HepG2 (cell line): Measurements from ENCODE around the gene NECAP2. TPM values are rescaled to one million over a fixed set of nuclear protein-coding genes. Genes with fewer than 3 reads are reported as not detected.

Source experiments
- ATAC-seq: fragments of 200-7000 bp; cut with Tn5 transposase; 3 replicates; pipeline ENCODE4 v1.9.1; 2020; ENCODE audit warnings: mild to moderate bottlenecking, moderate library complexity
- BruUV-seq: library from RNA; stranded (reverse); fragments of 400-500 nt; replicated peaks from 2 replicates; lab custom pipeline; 2021; lab: Mats Ljungman, UMichigan
- CTCF ChIA-PET: fragments of 300-600 bp; formaldehyde crosslinking; extraction: SDS; loops from one replicate; lab custom pipeline; 2021; ENCODE audit warnings: low total read pairs, inconsistent platforms, low intra/inter-chr PET ratio; lab: Yijun Ruan, JAX
- POLR2A ChIA-PET: fragments of 350-600 bp; sonication (Branson Sonifier 250); formaldehyde crosslinking; loops from one replicate; lab custom pipeline; 2020; ENCODE audit warnings: antibody characterized with exemption, inconsistent platforms; lab: Yijun Ruan, JAX
- DNase-seq: peaks from one replicate; pipeline ENCODE4 v3.0.0-alpha.2; 2015; ENCODE audit warnings: low spot score
- FAIRE-seq: peaks from 3 replicates; lab custom pipeline; 2011; peaks lifted over from hg19 to GRCh38; lab: Jason Lieb, UNC
- H2AFZ ChIP-seq: one replicate; pipeline ENCODE4 v1.6.1; 2011; ENCODE audit warnings: low read length, inconsistent platforms
- H3K27ac ChIP-seq: fragments of 300-600 bp; 3 replicates; pipeline ENCODE4 v1.8.0; 2011; ENCODE audit warnings: mixed run types, mild to moderate bottlenecking, mixed read lengths, low read length, inconsistent platforms; ENCODE audit not compliant: insufficient read depth; ENCODE audit errors: extremely low read length
- H3K27me3 ChIP-seq, 2 experiments: fragments of 200-600 bp in 1 of 2; 2 replicates in 1 of 2; 3 replicates in 1 of 2; pipeline versions ENCODE4 v1.6.0 to v1.8.0; 2011; ENCODE audit warnings: low read length in 2 of 2, mild to moderate bottlenecking in 2 of 2, moderate library complexity in 2 of 2, inconsistent platforms in 1 of 2; ENCODE audit not compliant: insufficient read depth in 2 of 2, control insufficient read depth in 1 of 2
- H3K36me3 ChIP-seq, 2 experiments: fragments of 200-600 bp in 1 of 2; replicated peaks in 1 of 2; 2 replicates in 1 of 2; 3 replicates in 1 of 2; pipeline versions ENCODE4 v1.5.1 to v1.8.0; 2011; ENCODE audit warnings: low read length in 2 of 2, inconsistent platforms in 1 of 2; ENCODE audit not compliant: insufficient read depth in 2 of 2, control insufficient read depth in 1 of 2
- H3K4me1 ChIP-seq: 2 replicates; pipeline ENCODE4 v1.5.1; 2012; ENCODE audit warnings: low read length, inconsistent platforms; ENCODE audit not compliant: insufficient read depth
- H3K4me2 ChIP-seq: 2 replicates; pipeline ENCODE4 v1.6.0; 2011; ENCODE audit warnings: low read depth, low read length, inconsistent platforms
- H3K4me3 ChIP-seq, 3 experiments: fragments of 200-600 bp in 1 of 3; sonication (generic), shearing (Covaris generic) in 1 of 3; replicated peaks in 1 of 3; 2 replicates each; pipeline ENCODE4 v1.5.1; 2011 to 2016; ENCODE audit warnings: low read length in 3 of 3, inconsistent platforms in 2 of 3, low read depth in 2 of 3, mild to moderate bottlenecking in 2 of 3, control low read depth in 1 of 3, mixed read lengths in 1 of 3; ENCODE audit not compliant: insufficient read depth in 1 of 3
- H3K79me2 ChIP-seq: one replicate; pipeline ENCODE4 v1.6.1; 2011; ENCODE audit warnings: low read length, inconsistent platforms; ENCODE audit not compliant: insufficient read depth
- H3K9ac ChIP-seq: 2 replicates; pipeline ENCODE4 v1.6.0; 2011; ENCODE audit warnings: mild to moderate bottlenecking, low read depth, low read length, inconsistent platforms; ENCODE audit not compliant: insufficient read depth
- H3K9me3 ChIP-seq: 2 replicates; pipeline ENCODE4 v1.5.1; 2012; ENCODE audit warnings: mild to moderate bottlenecking, low read length
- H4K20me1 ChIP-seq: 2 replicates; pipeline ENCODE4 v1.6.0; 2011; ENCODE audit warnings: inconsistent platforms, mild to moderate bottlenecking, low read length, moderate library complexity; ENCODE audit not compliant: insufficient read depth
- CAMTA2 ChIP-seq: sonication (generic); formaldehyde crosslinking; IDR thresholded peaks from 2 replicates; pipeline ENCODE4 v1.4.0; 2020; ENCODE audit warnings: mild to moderate bottlenecking, missing genetic modification reagents, borderline replicate concordance
- CHCHD3 ChIP-seq: sonication (generic); formaldehyde crosslinking; IDR thresholded peaks from 2 replicates; pipeline ENCODE4 v1.8.0; 2022; ENCODE audit warnings: mild to moderate bottlenecking, missing genetic modification reagents, moderate library complexity
- JUN ChIP-seq: sonication (generic); formaldehyde crosslinking; IDR thresholded peaks from 2 replicates; pipeline ENCODE4 v1.4.0; 2020; ENCODE audit warnings: mild to moderate bottlenecking, missing genetic modification reagents
- MBNL3 ChIP-seq: fragments of 250-450 bp; sonication (Bioruptor Pico); conservative IDR thresholded peaks from 2 replicates; pipeline ENCODE4 v1.8.0; 2022; ENCODE audit warnings: mild to moderate bottlenecking, inconsistent platforms
- MEF2D ChIP-seq: sonication (generic); formaldehyde crosslinking; IDR thresholded peaks from 2 replicates; pipeline ENCODE4 v1.5.1; 2020; ENCODE audit warnings: mild to moderate bottlenecking, missing genetic modification reagents
- MTF2 ChIP-seq: sonication (generic); formaldehyde crosslinking; IDR thresholded peaks from 2 replicates; pipeline ENCODE4 v1.5.0; 2020; ENCODE audit warnings: missing genetic modification reagents, borderline replicate concordance
- MXD4 ChIP-seq: IDR thresholded peaks from 2 replicates; pipeline ENCODE4 v1.6.1; 2016; ENCODE audit warnings: mild to moderate bottlenecking, missing biosample characterization, missing genetic modification reagents
- PLSCR1 ChIP-seq: sonication (generic); formaldehyde crosslinking; IDR thresholded peaks from 2 replicates; pipeline ENCODE4 v1.5.0; 2020; ENCODE audit warnings: missing genetic modification reagents, mild to moderate bottlenecking, borderline replicate concordance
- RAD51 ChIP-seq: fragments of 450-650 bp; IDR thresholded peaks from 2 replicates; pipeline ENCODE4 v1.6.1; 2016; ENCODE audit warnings: borderline replicate concordance
- RERE ChIP-seq: IDR thresholded peaks from 2 replicates; pipeline ENCODE4 v1.6.1; 2016; ENCODE audit warnings: low read depth, missing genetic modification reagents, missing compliant biosample characterization
- SRSF9 ChIP-seq: fragments of 200-400 bp; formaldehyde crosslinking; IDR thresholded peaks from 2 replicates; pipeline ENCODE4 v1.6.1; 2018; ENCODE audit warnings: borderline replicate concordance, mild to moderate bottlenecking, low read depth, low read length; ENCODE audit not compliant: insufficient read depth, poor library complexity, severe bottlenecking
- ZFX ChIP-seq: sonication (generic); formaldehyde crosslinking; IDR thresholded peaks from 2 replicates; pipeline ENCODE4 v1.4.0; 2020; ENCODE audit warnings: mild to moderate bottlenecking, low read depth, missing genetic modification reagents, moderate library complexity
- ZNF101 ChIP-seq: sonication (generic); formaldehyde crosslinking; IDR thresholded peaks from 2 replicates; pipeline ENCODE4 v1.4.0; 2020; ENCODE audit warnings: mild to moderate bottlenecking, low read depth, missing genetic modification reagents, borderline replicate concordance
- ZNF121 ChIP-seq: sonication (generic); formaldehyde crosslinking; IDR thresholded peaks from 2 replicates; pipeline ENCODE4 v1.5.0; 2020; ENCODE audit warnings: mild to moderate bottlenecking, missing genetic modification reagents
- ZNF441 ChIP-seq: sonication (generic); formaldehyde crosslinking; IDR thresholded peaks from 2 replicates; pipeline ENCODE4 v1.7.0; 2021; ENCODE audit warnings: missing genetic modification reagents, borderline replicate concordance
- ZNF503 ChIP-seq: sonication (generic); formaldehyde crosslinking; IDR thresholded peaks from 2 replicates; pipeline ENCODE4 v1.4.0; 2020; ENCODE audit warnings: missing genetic modification reagents
- ZNF607 ChIP-seq: sonication (generic); formaldehyde crosslinking; IDR thresholded peaks from 2 replicates; pipeline ENCODE4 v1.5.1; 2020; ENCODE audit warnings: missing genetic modification reagents, mild to moderate bottlenecking, borderline replicate concordance
- ZNF773 ChIP-seq: sonication (generic); formaldehyde crosslinking; IDR thresholded peaks from 2 replicates; pipeline ENCODE4 v1.4.0; 2020; ENCODE audit warnings: missing genetic modification reagents, borderline replicate concordance
- ZSCAN9 ChIP-seq: IDR thresholded peaks from 2 replicates; pipeline ENCODE4 v1.6.1; 2016; ENCODE audit warnings: borderline replicate concordance
- WGBS: methylation state at CpG from one replicate; pipeline ENCODE4 v1.1.6; 2017; ENCODE audit warnings: low lambda C conversion rate; 5-methylcytosine and 5-hydroxymethylcytosine counted together
- in situ Hi-C: cut with HindIII; loops from 2 replicates; pipeline ENCODE4 v1.10.0; 2017; ENCODE audit warnings: low pct_unique_long_range_greater_than_20kb; ENCODE audit not compliant: extremely low pct_ligation_motif_present
- intact Hi-C: fragments of 100-400 bp; cut with micrococcal nuclease; formaldehyde crosslinking; loops from one replicate; pipeline ENCODE4 v1.10.0; 2022; ENCODE audit not compliant: unreplicated experiment
- polyA plus RNA-seq, 8 experiments: library from polyadenylated mRNA; depleted of rRNA in 3 of 8; stranded (reverse) in 7 of 8; unstranded in 1 of 8; fragments of >200 nt; fragmentation: Illumina TruSeq in 4 of 8; extraction: Trizol in 4 of 8; gene quantifications; 2 replicates each; pipeline versions ENCODE4 v1.2.1 to v1.2.3, GENCODE V29; 2011 to 2016; ENCODE audit warnings: low read depth in 4 of 8, missing spikeins in 1 of 8, mixed read lengths in 1 of 8; ENCODE audit not compliant: insufficient read depth in 1 of 8
- total RNA-seq, 5 experiments: library from RNA; depleted of rRNA; stranded (reverse); fragments of >200 nt; fragmentation: Illumina TruSeq; extraction: Trizol; gene quantifications; 2 replicates each; pipeline ENCODE4 v1.2.3, GENCODE V29; 2016; ENCODE audit warnings: low read depth in 1 of 5

The NECAP2 gene
- total and polyA plus RNA-seq, 2 of the 13 experiments (the other 11 are each of a cell fraction or from before 2014, with no cell fraction given) = 38.5 to 52.3 TPM

- Histone ChIP-seq H3K36me3 (no peaks in the 10 kb centered on the region), H3K79me2 (no peaks in the 10 kb centered on the region), H2AFZ (no peak overlapping the region), H3K9ac (no peak overlapping the region), H4K20me1 (no peaks in the 10 kb centered on the region), H3K4me2 (no peak overlapping the region), H3K4me3 (no peak overlapping the region), H3K27ac (no peak overlapping the region), H3K27me3 (no peaks in the 10 kb centered on the region; a peak in 1 of 5 replicates), H3K4me1 (peaks cover 22% of the 10 kb centered on the region), H3K9me3 (no peaks in the 10 kb centered on the region)
- FAIRE-seq (no peak), DNase-seq (no peak), ATAC-seq (no peak)
- ChIA-PET CTCF (no interaction called here), POLR2A (no interaction called here)
- in situ Hi-C loops (no loop called here), intact Hi-C loops (no loop called here)
- no TSS peak for BruUV-seq
- WGBS = 71% methylated on average over 4 of the region's 4 CpGs
- TF ChIP-seq ZSCAN9 (CRISPR knock-in tag) (no peak), ZNF121 (CRISPR knock-in tag) (no peak), MEF2D (no peak), ZNF773 (no peak), RAD51 (no peak), ZNF503 (CRISPR knock-in tag) (no peak), PLSCR1 (CRISPR knock-in tag) (no peak), SRSF9 (no peak), ZNF607 (CRISPR knock-in tag) (no peak), CHCHD3 (CRISPR knock-in tag) (no peak), MXD4 (CRISPR knock-in tag) (no peak), ZNF441 (no peak), MTF2 (CRISPR knock-in tag) (no peak), JUN (CRISPR knock-in tag) (no peak), ZNF101 (CRISPR knock-in tag) (no peak), ZFX (CRISPR knock-in tag) (no peak), RERE (CRISPR knock-in tag) (no peak), MBNL3 (CRISPR knock-in tag) (no peak), CAMTA2 (CRISPR knock-in tag) (no peak)
Observed at GRCh38 chr1:16434007-16434406, 6.5 kb upstream of the NECAP2 start.
